K562 (cell line): ENCODE data around the gene H2BK1. TPM values are rescaled to one million over a fixed set of nuclear protein-coding genes. Genes with fewer than 3 reads are reported as not detected.
A peak's percentile ranks its signal among the peaks of the same experiment; 100 is the strongest.

Experiments
- AFF1 ChIP-seq, 2 experiments: fragments of 450-650 bp; IDR thresholded peaks; 2 replicates each; pipeline ENCODE4 v1.6.1; 2018; ENCODE audit warnings: mild to moderate bottlenecking in 2 of 2, low read depth in 1 of 2; ENCODE audit not compliant: partially characterized antibody in 2 of 2
- CGGBP1 ChIP-seq: fragments of 250-450 bp; sonication (Bioruptor Pico); IDR thresholded peaks from 2 replicates; pipeline ENCODE4 v1.9.0; 2021; ENCODE audit warnings: mild to moderate bottlenecking
- CUX1 ChIP-seq: fragments of 200-800 bp; sonication (Bioruptor generic); IDR thresholded peaks from 2 replicates; pipeline ENCODE4 v1.6.1; 2016; ENCODE audit warnings: missing genetic modification characterization, missing compliant biosample characterization
- DMBX1 ChIP-seq: fragments of 250-450 bp; sonication (Bioruptor Pico); IDR thresholded peaks from 2 replicates; pipeline ENCODE4 v1.8.0; 2022; ENCODE audit warnings: inconsistent platforms, mild to moderate bottlenecking, moderate library complexity, borderline replicate concordance
- MNT ChIP-seq, 2 experiments: fragments of 450-650 bp; conservative IDR thresholded peaks; 2 replicates each; pipeline ENCODE4 v1.6.1; 2017; ENCODE audit warnings: mild to moderate bottlenecking in 2 of 2, moderate library complexity in 2 of 2
- SAP30 ChIP-seq: fragments of 200-600 bp; sonication (generic); IDR thresholded peaks from 2 replicates; pipeline ENCODE4 v1.6.1; 2012; ENCODE audit warnings: borderline replicate concordance, low read depth, mild to moderate bottlenecking, moderate library complexity, low read length, control low read depth, inconsistent platforms; ENCODE audit not compliant: insufficient read depth, poor library complexity, severe bottlenecking
- SMARCE1 ChIP-seq: fragments of 450-650 bp; IDR thresholded peaks from 2 replicates; pipeline ENCODE4 v1.7.1; 2016; ENCODE audit warnings: mild to moderate bottlenecking
- SRSF3 ChIP-seq: fragments of 200-400 bp; formaldehyde crosslinking; IDR thresholded peaks from 2 replicates; pipeline ENCODE4 v1.6.1; 2016; ENCODE audit warnings: mild to moderate bottlenecking, low read length, moderate library complexity; ENCODE audit not compliant: insufficient read depth
- ZHX1 ChIP-seq: fragments of 150-350 bp; conservative IDR thresholded peaks from 2 replicates; pipeline ENCODE4 v1.6.1; 2014; ENCODE audit warnings: low read length
- ZNF165 ChIP-seq: fragments of 250-450 bp; sonication (Bioruptor Pico); IDR thresholded peaks from 2 replicates; pipeline ENCODE4 v1.4.0; 2020; ENCODE audit warnings: borderline replicate concordance
- polyA plus RNA-seq, 8 experiments: library from polyadenylated mRNA; depleted of rRNA in 4 of 8; stranded (reverse) in 5 of 8; unstranded in 3 of 8; fragments of >200 nt; fragmentation: Nextera tagmentation in 2 of 8; fragmentation: Illumina TruSeq in 1 of 8; extraction: Ambion mirVana in 2 of 8; extraction: Trizol in 1 of 8; gene quantifications; 2 replicates each; pipeline versions ENCODE4 v1.2.1 to v1.2.3, GENCODE V29; 2011 to 2014; ENCODE audit warnings: inconsistent platforms in 1 of 8, missing spikeins in 1 of 8
- total RNA-seq, 7 experiments: library from RNA; depleted of rRNA in 6 of 7; stranded (reverse); fragments of >200 nt in 6 of 7; fragmentation: Illumina TruSeq in 2 of 7; extraction: Trizol in 2 of 7; gene quantifications; 2 replicates each; pipeline versions ENCODE4 v1.2.1 to v1.2.3, GENCODE V29; 2011 to 2021; ENCODE audit warnings: low replicate concordance in 1 of 7

Gene H2BK1
- total and polyA plus RNA-seq, 9 of the 15 experiments (the other 6 are each of a cell fraction or from before 2014, with no cell fraction given): not detected

- TF ChIP-seq MNT (conservative IDR thresholded peaks at IDR 0.05) (peak; percentile 98 to 99), CUX1 (CRISPR knock-in tag) (no peak), ZHX1 (peak; percentile 82; the same call in 1 of the 2 replicates), ZNF165 (CRISPR knock-in tag) (peak; percentile 13; the same call in 1 of the 2 replicates), CGGBP1 (CRISPR knock-in tag) (peak; percentile 1), SMARCE1 (peak; percentile 15; the same call in 1 of the 2 replicates), SRSF3 (no peak), AFF1 (IDR thresholded peaks at IDR 0.05; ENCODE audit: low read depth in 1 of 2, partially characterized antibody in 2 of 2) (peak in 1 of 2 experiments; percentile 98), SAP30 (peak; percentile 83), DMBX1 (CRISPR knock-in tag) (peak; percentile 68; the same call in 1 of the 2 replicates)
These were observed 16.8 kb upstream of the H2BK1 start, which contains the start of gene ABCF2 (continued) for GRCh38 chr7:151226875-151227782.
